GM19467 (cell line): ENCODE data around the gene CNTFR.
A peak's percentile ranks its signal among the peaks of the same experiment; 100 is the strongest.
"Not testable (repeated sequence)": the region's sequence is repeated elsewhere in the genome, so short reads cannot be mapped to it uniquely, and the experiment has no call there.

Source experiments
- ATAC-seq: cut with Tn5 transposase; IDR thresholded peaks from one replicate; pipeline ENCODE4 v1.9.1; 2021; ENCODE audit warnings: mild to moderate bottlenecking, moderate library complexity; ENCODE audit not compliant: unreplicated experiment

Gene CNTFR, protein sequence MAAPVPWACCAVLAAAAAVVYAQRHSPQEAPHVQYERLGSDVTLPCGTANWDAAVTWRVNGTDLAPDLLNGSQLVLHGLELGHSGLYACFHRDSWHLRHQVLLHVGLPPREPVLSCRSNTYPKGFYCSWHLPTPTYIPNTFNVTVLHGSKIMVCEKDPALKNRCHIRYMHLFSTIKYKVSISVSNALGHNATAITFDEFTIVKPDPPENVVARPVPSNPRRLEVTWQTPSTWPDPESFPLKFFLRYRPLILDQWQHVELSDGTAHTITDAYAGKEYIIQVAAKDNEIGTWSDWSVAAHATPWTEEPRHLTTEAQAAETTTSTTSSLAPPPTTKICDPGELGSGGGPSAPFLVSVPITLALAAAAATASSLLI

DNA sequence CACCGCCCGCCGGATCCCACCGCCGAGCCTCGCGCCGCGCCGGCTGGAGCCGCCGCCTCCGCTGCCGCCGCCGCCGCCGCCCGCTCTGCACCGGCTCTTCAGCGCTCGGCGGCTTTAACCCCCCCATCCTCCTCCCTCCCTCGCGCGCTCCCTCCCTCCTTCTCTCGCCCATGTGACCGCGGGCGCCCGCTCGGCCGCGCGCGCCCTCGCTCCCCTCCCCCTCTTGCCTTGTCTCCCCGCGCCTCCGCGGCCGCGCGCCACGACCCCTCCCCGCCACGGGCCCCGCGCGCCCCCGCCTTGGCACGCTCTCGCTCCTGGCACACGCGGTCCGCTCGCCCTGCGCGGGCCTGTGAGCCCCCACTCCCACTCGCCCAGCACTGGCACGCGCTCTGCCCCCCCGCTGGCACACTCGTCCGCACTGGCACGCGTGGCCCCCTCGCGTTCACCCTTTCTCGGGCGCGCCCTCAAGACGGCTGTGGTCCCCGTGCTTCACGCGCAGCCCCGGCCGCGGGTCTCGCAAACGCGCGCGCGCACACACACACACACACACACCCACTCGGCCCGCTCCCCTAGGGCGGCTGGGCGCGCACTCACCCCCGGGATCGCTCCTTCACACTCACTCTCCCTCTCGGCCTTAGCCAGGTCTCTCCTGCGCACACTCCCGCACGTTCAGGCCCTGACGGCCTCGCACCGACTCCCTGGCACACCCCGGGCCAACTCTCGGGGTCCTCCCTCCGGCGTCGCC, at the start of gene CNTFR:
Gene CNTFR (minus strand): TSS at position 89 of the 745 bp plus-strand sequence. CDS start 20,743 bp downstream, outside the sequence.
- ATAC-seq: no peak

DNA sequence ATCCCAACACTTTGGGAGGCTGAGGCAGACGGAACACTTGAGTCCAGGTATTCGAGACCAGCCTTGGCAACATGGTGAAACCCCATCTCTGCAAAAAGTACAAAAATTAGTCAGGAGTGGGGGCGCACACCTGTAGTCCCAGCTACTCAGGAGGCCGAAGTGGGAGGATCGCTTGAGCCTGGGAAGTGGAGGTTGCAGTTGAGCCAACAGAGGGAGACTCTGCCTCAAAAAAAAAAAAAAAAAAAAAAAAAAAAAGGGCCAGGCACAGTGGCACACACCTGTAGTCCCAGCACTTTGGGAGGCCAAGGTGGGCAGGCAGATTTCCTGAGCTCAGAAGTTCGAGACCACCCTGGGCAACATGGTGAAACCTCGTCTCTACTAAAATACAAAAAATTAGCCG, 49.8 kb upstream of the CNTFR start:
- ATAC-seq: not testable (repeated sequence)

DNA sequence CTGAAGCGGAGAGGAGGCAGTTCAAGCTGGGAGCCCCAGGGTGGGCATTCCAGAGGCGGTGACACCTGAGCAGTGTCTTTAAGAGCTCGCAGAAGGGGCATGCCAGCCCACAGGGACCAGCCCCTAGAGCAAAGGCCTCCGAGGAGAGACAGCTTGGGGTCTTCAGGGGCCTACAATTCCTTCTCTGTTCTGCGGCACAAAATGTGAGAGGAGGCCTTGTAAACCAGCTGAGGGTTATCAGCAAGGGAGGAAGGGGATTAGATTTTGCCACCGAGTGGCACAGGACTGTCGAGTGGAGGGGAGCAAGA, 48.6 kb upstream of the CNTFR start:
- ATAC-seq: no peak

DNA sequence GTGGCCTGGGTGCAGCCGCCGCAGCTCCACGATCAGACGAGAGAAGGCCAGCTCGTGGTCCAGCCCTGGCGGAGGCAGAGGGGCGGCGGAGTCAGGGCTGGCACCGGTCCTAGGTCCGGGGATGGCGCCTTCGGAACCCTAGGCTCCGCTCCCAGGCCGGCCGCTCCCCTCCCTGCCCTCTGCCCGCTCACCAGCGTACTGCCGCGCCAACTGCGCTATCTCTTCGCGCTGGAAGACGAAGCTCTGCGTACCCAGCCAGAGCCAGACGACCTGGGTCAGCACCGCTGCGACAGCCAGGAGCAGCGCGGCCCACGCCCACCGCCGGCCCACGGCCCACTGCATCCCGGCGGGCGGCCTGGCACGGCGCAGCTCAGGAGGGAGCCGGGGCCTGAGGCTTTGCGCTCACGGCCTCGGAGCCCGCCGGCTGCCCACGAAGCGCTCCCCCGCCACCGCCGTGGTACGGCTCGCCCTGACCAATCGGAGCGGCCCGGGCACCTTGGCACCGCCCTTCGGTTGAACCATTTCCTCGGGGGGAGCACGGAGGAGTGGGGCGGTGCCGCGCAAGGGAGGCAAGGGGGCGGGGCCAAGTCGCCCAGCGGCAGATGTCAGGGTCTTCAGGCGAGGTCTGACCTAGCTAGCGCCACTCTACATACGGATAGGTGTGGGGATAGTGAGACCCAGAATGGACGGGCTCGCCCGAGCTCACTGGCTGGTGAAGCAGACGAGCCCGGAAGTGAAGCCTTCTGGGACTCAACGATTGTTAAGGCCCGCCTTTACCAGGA, 48.0 kb upstream of the CNTFR start, which contains the start of gene SIGMAR1:
Gene SIGMAR1 (minus strand): TSS at position 432 of the 782 bp plus-strand sequence. CDS start 90 bp downstream, at position 342.
- peak; percentile 90 for ATAC-seq

DNA sequence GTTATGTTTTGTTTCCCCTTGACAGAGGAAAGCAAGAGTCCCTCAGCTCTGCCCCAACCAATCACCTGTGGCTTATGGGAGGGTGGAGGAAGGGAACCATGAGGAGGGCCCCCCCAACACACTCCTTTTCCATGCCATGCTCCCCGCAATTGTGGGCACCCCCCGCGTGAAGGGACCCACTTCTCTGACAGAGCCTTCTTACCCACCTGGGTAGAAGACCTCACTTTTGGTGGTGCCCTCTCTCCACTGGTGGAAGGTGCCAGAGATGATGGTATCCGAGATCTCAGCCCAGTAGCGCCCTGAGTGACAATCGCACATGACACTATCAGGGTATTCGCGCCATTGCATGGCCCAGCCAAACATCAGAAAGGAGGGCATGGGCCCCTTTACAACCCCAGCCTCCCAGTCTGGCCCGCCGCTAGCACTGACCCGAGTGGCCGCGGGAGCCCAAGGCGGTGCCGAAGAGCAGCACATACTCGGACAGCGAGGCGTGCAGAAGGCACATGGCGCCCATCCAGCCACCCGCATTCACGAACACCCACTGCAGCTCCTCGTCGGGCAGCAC, 47.3 kb upstream of the CNTFR start:
- no peak for ATAC-seq

DNA sequence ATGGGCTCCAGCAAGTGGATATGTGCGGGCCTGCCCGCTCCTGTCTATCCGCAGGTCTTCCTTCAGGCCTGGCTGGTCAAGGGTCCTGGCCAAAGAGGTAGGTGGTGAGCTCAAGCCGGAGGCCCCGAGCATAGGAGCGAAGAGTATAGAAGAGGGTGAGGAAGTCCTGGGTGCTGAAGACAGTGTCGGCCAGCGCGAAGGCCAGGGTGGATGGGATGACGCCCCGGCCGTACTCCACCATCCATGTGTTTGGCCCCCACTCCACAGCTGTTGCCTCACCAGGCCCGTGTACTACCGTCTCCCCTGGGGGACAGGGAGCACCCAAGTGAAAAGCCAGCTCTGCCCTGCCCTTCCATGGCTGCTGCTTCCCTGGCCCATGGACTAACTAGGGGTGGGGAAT, 46.0 kb upstream of the CNTFR start:
- no peak for ATAC-seq

DNA sequence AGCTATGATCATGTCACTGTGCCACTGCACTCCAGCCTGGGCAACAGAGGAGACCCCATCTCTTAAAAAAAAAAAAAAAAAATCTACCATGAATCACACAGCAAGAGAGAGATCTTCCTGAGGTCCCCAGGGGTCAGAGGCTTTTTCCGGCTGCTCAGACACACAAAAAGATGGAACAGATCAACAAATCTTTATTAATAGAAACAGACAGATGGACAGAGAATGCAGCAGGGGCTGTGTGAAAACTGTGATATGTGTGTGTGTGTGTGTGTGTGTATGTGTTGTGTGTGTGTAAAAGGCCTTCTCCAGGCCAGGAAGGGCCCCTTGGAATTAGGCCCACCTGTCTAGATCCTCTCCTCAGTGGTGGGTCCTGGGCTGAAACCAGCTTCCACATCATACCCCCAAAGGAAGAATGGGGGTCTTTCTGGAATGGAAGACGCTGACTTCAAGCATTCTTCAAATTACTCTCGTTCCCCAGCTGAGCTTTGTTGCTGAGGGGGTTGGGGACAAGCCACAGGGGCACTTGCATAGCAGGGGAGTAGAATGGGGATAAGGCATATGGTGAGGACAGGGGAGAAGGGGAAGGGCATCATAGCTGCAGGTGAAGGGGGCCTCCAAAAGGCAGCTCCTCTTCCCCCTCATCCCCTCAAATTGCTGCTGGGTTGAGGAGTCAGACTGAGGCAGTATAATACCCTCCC, 45.2 kb upstream of the CNTFR start:
- ATAC-seq: no peak

DNA sequence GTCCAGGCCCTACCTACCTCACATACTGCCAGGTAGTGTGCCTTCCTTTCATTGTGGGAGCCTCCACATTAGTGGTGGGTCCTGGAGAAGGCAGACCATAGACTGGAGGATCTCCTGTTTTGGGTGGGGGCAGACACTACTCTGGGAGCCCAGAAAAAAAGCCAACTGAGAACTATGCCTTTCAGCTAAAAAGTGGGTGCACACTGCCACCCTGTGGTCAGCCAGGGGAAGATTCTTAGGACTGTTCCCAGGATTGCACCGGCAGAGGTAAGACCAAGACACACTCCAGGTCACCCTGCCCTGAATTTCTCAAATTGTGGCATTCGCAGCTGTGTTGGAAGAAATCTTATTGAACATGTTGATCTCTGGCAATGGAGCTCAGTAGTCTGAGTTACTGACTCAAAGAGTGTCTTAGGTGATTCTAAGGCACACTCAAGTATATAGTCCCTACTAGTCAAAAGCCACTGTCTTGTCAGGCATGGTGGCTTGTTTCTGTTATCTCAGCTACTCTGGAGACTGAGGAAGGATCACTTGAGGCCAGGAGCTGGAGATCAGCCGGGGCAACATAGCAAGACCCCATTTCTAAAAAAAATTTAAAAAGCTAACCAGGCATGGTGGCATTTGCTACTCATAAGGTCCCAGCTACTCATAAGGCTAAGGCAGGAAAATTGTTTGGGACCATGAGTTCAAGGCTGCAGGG, 44.5 kb upstream of the CNTFR start:
- peak; percentile 36 for ATAC-seq

DNA sequence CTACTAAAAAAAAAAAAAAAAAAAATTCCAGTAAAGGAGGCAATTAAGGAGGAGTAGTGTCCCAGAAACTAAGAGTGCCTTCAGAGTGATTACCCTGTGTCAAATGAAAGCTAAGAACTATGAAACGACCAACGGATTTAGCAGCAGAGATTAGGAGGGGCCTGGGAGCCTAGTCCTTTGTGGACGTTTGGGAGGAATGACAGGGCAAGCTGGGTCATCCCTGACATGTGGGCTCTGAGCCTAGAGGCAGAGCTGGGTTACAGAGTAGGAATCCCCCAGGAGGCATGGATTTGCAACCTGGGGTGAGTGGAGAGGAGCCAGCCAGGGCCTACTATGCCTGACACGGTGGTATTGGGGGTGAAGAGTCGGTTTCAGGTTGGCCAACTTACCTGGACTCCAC, 43.6 kb upstream of the CNTFR start:
- no peak for ATAC-seq

DNA sequence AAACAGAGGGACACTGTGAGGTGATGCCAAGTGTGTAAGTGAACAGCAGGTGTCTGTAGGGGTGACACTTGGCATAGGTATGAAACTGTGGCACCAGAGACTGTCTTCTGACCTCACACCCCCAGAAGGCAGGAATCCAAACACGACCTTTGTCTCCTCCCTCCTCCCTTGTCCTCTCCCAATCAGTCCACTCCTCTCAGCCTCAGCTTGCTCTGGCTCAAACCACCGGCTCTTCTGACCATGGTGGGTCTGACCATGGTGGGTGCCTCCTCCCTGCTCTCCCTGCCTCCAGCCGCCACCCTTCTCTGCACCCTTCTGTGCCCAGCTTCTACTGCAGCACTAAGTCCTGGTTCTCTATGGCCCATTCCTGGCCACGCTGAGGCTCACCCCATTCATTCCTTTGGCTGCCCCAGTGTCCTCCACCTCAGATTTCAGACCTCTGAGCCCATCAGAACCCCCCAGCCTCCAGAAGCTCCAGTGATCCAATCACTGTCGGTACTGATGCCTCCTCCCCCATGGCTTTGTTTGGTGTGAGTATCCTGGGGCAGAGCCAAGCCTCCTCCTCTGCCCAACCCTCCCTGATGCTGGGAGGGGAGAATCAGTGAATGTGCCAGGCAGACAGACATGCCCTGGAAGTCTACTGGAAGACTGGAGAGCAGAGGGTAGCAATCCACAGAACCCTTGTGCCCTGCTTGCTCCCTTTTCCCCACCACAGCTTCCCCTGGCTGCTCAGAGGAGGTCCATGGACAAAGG, 41.1 kb upstream of the CNTFR start:
- no peak for ATAC-seq

DNA sequence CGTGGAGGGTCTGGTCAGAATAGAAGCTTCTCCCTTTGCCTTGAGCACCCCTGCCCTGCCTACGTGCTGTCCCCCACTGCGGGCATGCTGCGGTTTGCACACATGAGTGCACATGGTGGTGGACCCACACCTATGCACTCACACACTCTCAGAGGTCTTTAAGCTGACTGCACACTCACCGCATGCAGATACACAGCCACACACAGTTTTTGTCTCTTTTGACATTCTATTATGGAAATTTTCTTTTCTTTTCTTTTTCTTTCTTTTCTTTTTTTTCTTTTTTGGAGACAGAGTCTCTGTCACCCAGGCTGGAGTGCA, 39.9 kb upstream of the CNTFR start:
- no peak for ATAC-seq

DNA sequence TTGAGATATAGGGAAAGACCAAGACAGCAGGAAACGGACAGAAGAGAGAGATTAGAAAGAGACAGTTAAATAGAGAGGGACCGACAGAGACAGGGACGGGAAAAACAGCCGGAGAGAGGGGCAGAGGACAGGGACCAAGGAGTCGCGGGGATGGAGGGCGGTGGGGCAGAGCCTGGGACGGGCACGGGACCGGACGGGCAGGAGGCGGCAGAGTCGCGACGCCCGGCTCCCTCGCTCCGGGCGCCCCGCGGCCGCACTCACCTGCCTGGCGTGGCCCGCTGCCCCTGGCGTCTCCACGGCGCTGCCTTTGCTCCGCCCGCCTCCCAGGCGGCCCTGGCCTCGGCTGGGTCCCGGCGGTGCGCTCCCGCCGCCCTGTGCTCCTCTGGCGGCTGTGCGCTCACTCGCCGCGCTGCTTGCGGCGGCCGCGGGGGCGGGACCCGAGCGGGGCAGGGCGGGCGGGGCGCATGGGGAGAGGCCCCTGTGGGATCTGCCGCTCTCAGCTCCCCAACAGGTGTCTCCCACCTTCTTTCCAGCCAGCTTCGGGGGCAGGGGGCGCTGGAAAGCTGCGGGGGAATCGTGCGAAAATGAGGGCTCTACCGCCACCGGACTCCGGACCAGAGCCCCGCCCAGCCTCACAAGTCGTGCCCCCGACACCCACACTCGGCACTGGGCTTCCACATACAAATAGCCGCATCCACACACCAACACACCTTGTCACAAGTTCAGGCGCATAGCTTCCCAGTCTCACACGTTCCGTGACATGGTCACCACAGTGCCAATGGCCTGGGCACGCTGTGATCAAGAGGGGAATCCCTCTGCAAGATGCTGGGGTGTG, 39.3 kb upstream of the CNTFR start, which contains the start of gene ARID3C:
Gene ARID3C (minus strand): TSS at position 411 of the 835 bp plus-strand sequence. CDS start 1,052 bp downstream, outside the sequence.
- no peak for ATAC-seq

DNA sequence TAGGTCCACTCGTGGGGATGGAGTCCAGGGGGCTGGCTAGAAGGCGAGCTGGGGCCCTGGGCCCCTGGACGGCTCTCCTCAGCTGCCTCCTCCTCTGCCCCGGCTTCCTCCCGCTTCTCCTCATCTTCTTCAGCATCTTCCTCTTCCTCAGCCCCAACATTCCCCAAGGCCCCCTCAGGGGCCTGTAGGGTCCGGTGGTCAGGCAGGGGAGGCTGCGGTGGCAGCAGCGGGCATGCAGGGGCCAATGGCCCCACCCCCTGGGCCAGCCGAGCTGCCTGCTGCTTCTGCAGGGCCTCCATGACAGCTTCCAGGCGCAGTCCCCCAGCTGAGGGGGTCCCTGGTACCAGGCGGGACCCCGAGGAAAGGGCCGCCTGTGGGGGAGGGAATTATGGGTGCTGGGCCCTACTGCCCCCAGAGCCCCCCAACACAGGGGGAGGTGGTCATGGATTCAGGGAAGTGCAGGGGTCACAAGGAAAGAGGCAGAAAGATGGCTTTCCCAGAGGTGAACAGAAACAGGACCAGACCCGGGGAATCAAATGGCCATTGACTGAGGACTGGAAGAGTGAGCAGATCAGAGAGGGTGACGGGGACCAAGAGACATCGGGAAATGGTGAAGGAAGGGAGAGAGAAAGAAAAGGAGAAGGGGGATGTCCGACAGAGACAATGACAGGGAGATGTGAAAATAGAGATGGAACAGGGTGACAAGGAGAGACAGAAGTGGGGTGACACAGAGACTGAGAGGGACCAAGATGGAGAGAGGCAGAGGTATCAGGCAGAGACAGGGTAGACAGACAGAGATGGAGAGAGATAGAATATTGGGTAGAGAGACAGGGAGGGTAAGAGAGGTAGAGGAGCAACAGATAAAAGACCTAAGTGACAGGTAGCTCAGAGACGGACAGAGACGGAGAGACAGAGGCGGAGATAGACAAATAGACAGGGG, 38.5 kb upstream of the CNTFR start:
- ATAC-seq: no peak

DNA sequence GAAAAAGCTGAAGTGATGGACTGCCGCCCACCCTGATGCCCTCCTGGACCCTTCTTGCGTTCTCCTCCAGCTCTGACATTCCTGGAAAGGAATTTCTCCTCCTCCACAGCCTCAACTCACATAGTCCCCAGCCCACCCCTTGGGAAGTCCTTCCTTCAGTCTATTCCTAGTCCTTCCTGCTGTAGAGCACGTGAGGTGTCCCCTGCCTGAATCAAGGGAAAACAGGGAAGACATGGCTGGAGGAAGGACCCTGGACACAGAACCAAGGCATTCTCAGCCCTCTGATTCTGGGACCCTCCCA, 35.6 kb upstream of the CNTFR start:
- no peak for ATAC-seq

DNA sequence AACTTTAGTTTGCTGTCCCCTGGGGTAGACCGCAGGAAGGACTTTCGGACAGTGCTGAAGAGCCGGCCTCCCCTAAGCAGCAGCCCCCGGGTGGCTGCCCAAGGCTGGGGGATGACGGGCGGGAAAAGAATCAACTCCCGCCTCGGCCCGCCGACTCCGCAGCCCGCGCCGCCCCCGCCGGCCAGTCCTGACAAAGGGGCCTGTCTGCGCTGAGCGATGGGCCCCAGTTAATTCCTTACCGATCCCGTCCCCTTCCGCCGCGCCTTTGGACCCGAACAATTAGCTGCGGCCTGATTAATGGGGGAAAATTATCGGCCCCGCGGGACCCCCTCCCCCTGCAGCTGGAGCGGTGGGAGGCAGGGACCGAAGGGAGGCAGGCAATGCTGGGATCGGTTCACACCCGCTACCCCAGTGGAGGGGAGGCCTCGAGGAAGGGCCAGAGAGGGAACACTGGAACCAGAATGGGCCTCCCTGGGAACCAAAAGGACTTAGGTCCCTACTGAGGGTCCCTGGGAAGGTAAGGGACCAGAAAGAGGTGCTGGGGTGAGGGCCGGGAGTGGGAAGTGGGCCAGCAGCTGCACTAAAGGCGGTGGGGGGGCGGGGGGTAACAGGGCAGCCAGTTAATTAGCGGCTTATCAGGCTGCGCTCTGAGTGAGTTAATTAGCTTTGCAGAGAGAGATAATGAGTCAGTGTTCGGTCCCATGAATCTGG, 35.1 kb upstream of the CNTFR start:
- no peak for ATAC-seq

DNA sequence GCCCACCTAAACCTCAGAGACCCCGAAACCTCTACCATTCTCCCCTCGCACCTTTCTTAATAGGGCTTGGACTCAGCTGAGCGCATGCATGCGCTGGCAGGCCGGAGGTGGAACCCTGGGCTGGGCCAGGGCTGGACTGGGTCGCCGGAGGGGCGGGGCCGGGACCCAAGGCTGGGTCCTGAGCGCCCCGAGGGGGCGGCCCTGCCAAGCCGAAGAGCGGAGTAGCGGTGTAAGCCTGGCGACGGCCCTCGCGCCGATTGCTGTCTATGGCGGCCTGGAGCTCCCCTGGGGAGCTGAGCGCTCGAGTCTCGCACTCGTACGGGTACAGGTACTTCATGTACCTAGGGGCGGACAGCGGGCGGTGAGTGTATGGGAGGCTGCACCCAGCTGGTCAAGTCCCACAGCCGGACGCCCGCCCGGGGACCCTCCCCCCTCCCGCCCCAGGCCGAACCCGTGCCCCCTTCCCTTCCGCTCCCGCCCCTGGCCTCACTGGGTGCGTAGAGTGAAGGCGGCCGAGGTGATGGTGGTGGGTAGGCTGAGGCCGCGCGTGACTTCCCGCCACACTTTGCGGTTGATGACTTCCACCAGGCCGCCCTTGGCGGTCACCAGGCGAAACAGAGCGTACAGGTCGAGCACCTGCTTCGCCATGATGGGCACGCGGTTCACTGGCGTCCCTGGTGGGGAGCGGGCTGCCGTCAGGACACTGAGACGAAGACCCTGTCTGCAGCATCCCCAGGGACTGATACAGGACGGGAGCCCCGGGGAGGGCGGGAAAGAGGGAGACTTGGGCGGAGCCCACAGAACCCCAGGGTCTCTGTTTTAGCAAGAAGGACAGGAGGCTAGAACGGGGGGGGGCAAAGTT, 34.1 kb upstream of the CNTFR start:
- ATAC-seq: no peak
